ENCODE results near the gene MOSMO.

DNA sequence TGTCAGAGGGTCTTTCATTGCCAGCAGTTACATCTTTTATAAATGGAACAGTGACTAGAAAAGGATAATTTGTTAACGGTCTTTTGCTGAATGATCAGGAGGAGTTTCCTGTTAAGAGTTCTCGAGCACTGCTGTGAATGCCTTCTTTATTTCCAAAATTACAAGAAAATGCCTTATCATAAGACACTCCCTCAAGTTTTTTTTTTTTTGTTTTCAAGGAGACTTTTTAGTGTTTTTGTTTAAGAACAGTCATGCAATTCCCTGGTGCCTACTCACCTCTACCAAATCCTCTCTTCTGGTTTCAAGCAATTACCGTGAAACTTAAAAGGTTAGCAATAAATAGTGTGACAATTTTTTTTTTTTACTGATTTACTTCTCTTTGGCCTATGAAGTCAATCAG lies 65.4 kb downstream of the MOSMO start:
- TF ChIP-seq POLR2A (IDR thresholded peaks at IDR 0.05; ENCODE audit: low read length), result no peak
- TF ChIP-seq GATA1 (IDR thresholded peaks at IDR 0.05; ENCODE audit: low read depth, low read length), result no peak
